22Rv1 (cell line): ENCODE data around the gene TNS3.

ENCODE experiments used
- CTCF ChIP-seq: fragments of 450-650 bp; IDR thresholded peaks from 2 replicates; pipeline ENCODE4 v1.5.1; 2017; ENCODE audit warnings: mild to moderate bottlenecking
- ZFX ChIP-seq: fragments of 450-650 bp; IDR thresholded peaks from 2 replicates; pipeline ENCODE4 v1.6.1; 2017; ENCODE audit warnings: antibody characterized with exemption, borderline replicate concordance

GRCh38 chr7:47311891-47312290 is 270.0 kb downstream of the TNS3 start:
- TF ChIP-seq CTCF (no peak), ZFX (no peak)
